H1 (cell line): Measurements from ENCODE around the gene THOP1. TPM values are rescaled to one million over a fixed set of nuclear protein-coding genes. Genes with fewer than 3 reads are reported as not detected.

Experiments used
- CTCF ChIA-PET: fragments of 300-600 bp; sonication (Branson Sonifier 250); formaldehyde crosslinking; loops from one replicate; lab custom pipeline; 2021; ENCODE audit not compliant: partially characterized antibody; lab: Charles Lee
- POLR2A ChIA-PET: fragments of 300-600 bp; sonication (Branson Sonifier 250); formaldehyde crosslinking; loops from one replicate; lab custom pipeline; 2021; ENCODE audit warnings: inconsistent platforms; ENCODE audit not compliant: partially characterized antibody; lab: Charles Lee
- DNase-seq, 2 experiments: peaks; one replicate each; pipeline versions ENCODE4 v3.0.0 to v3.0.0-alpha.2; 2010 to 2022; ENCODE audit warnings: low spot score in 2 of 2, low read depth in 1 of 2, mixed read lengths in 1 of 2
- FAIRE-seq: peaks from 2 replicates; lab custom pipeline; 2011; peaks lifted over from hg19 to GRCh38; lab: Jason Lieb, UNC
- H2AFZ ChIP-seq: 2 replicates; pipeline ENCODE4 v1.8.1; 2012; ENCODE audit warnings: low read length, inconsistent platforms
- H2AK5ac ChIP-seq: 2 replicates; pipeline ENCODE4 v1.6.1; 2013; ENCODE audit warnings: low read depth, low read length
- H2BK120ac ChIP-seq: replicated peaks from 2 replicates; pipeline ENCODE3; 2013; ENCODE audit warnings: low read depth, low read length, inconsistent platforms
- H2BK12ac ChIP-seq: 2 replicates; pipeline ENCODE4 v1.6.1; 2013; ENCODE audit warnings: low read depth, low read length
- H2BK15ac ChIP-seq: 2 replicates; pipeline ENCODE4 v1.6.1; 2013; ENCODE audit warnings: low read length
- H2BK20ac ChIP-seq: 2 replicates; pipeline ENCODE4 v1.6.1; 2013; ENCODE audit warnings: low read length
- H2BK5ac ChIP-seq: 2 replicates; pipeline ENCODE4 v1.6.1; 2013; ENCODE audit warnings: low read depth, low read length
- H3K14ac ChIP-seq: 2 replicates; pipeline ENCODE4 v1.6.1; 2013; ENCODE audit warnings: inconsistent platforms; ENCODE audit not compliant: insufficient read length
- H3K18ac ChIP-seq: 2 replicates; pipeline ENCODE4 v1.6.1; 2013; ENCODE audit warnings: low read length; ENCODE audit errors: extremely low read depth
- H3K23ac ChIP-seq: 2 replicates; pipeline ENCODE4 v1.6.1; 2013; ENCODE audit warnings: inconsistent platforms; ENCODE audit not compliant: insufficient read length
- H3K23me2 ChIP-seq: 2 replicates; pipeline ENCODE4 v1.6.1; 2013; ENCODE audit warnings: low read depth, low read length
- H3K27ac ChIP-seq: 2 replicates; pipeline ENCODE4 v1.6.1; 2011; ENCODE audit warnings: low read depth, low read length, inconsistent platforms
- H3K27me3 ChIP-seq, 4 experiments: replicated peaks in 1 of 4; 1 replicate in 1 of 4; 2 replicates in 3 of 4; pipeline versions ENCODE4 v1.6.1 to v1.8.1; 2011 to 2013; ENCODE audit warnings: low read length in 3 of 4, mild to moderate bottlenecking in 3 of 4, inconsistent platforms in 2 of 4, mixed read lengths in 2 of 4, moderate library complexity in 1 of 4; ENCODE audit not compliant: control insufficient read depth in 3 of 4, insufficient read depth in 3 of 4; ENCODE audit errors: extremely low read depth in 1 of 4
- H3K36me3 ChIP-seq, 4 experiments: 2 replicates each; pipeline versions ENCODE4 v1.6.1 to v1.8.1; 2011 to 2013; ENCODE audit warnings: mild to moderate bottlenecking in 4 of 4, low read length in 3 of 4, moderate library complexity in 2 of 4, control low read depth in 1 of 4, inconsistent platforms in 1 of 4; ENCODE audit not compliant: insufficient read depth in 4 of 4, control insufficient read depth in 2 of 4
- H3K4ac ChIP-seq: replicated peaks from 2 replicates; pipeline ENCODE3; 2013; ENCODE audit warnings: low read length, low read depth, mixed read lengths, inconsistent platforms; ENCODE audit not compliant: insufficient read length
- H3K4me1 ChIP-seq, 4 experiments: replicated peaks in 1 of 4; 1 replicate in 1 of 4; 2 replicates in 3 of 4; pipeline versions ENCODE4 v1.6.1 to v1.8.1; 2011 to 2013; ENCODE audit warnings: low read length in 3 of 4, inconsistent platforms in 2 of 4, mixed read lengths in 1 of 4; ENCODE audit not compliant: insufficient read depth in 4 of 4, control insufficient read depth in 3 of 4
- H3K4me2 ChIP-seq, 2 experiments: 2 replicates each; pipeline versions ENCODE4 v1.6.1 to v1.8.1; 2011 to 2013; ENCODE audit warnings: low read depth in 2 of 2, low read length in 2 of 2, control low read depth in 1 of 2, inconsistent platforms in 1 of 2, mild to moderate bottlenecking in 1 of 2; ENCODE audit not compliant: insufficient read depth in 1 of 2
- H3K4me3 ChIP-seq, 4 experiments: fragments of 200-600, 300-600 bp in 1 of 4; sonication (generic), shearing (Covaris generic), sonication (Bioruptor Twin) in 1 of 4; 2 replicates each; pipeline versions ENCODE4 v1.5.1 to v1.8.1; 2011 to 2016; ENCODE audit warnings: low read length in 4 of 4, low read depth in 3 of 4, control low read depth in 2 of 4, inconsistent platforms in 2 of 4, mild to moderate bottlenecking in 2 of 4, mixed read lengths in 1 of 4, moderate library complexity in 1 of 4; ENCODE audit not compliant: insufficient read depth in 2 of 4; ENCODE audit errors: extremely low read depth in 1 of 4
- H3K56ac ChIP-seq: replicated peaks from 2 replicates; pipeline ENCODE3; 2013; ENCODE audit warnings: low read depth, mild to moderate bottlenecking, mixed read lengths, low read length, inconsistent platforms; ENCODE audit not compliant: insufficient read length
- H3K79me1 ChIP-seq: 2 replicates; pipeline ENCODE4 v1.6.1; 2013; ENCODE audit warnings: low read depth, low read length, control low read depth
- H3K79me2 ChIP-seq, 2 experiments: 2 replicates each; pipeline versions ENCODE4 v1.6.1 to v1.8.1; 2012 to 2013; ENCODE audit warnings: low read length in 2 of 2, mild to moderate bottlenecking in 2 of 2, inconsistent platforms in 1 of 2; ENCODE audit not compliant: insufficient read depth in 2 of 2, control insufficient read depth in 1 of 2
- H3K9ac ChIP-seq, 4 experiments: replicated peaks in 1 of 4; 1 replicate in 1 of 4; 2 replicates in 3 of 4; pipeline versions ENCODE4 v1.6.1 to v1.8.1; 2011 to 2013; ENCODE audit warnings: low read depth in 3 of 4, low read length in 3 of 4, control low read depth in 2 of 4, mild to moderate bottlenecking in 2 of 4, moderate library complexity in 2 of 4, inconsistent platforms in 1 of 4; ENCODE audit errors: extremely low read depth in 1 of 4
- H3K9me3 ChIP-seq, 2 experiments: 2 replicates each; pipeline versions ENCODE4 v1.6.1 to v1.8.1; 2012 to 2013; ENCODE audit warnings: mild to moderate bottlenecking in 2 of 2, moderate library complexity in 2 of 2, control low read depth in 1 of 2, inconsistent platforms in 1 of 2, low read depth in 1 of 2, low read length in 1 of 2, mixed read lengths in 1 of 2; ENCODE audit not compliant: insufficient read depth in 2 of 2
- H4K20me1 ChIP-seq, 2 experiments: replicated peaks in 1 of 2; 2 replicates each; pipeline versions ENCODE3 to v1.8.1; 2011 to 2013; ENCODE audit warnings: inconsistent platforms in 2 of 2, low read length in 2 of 2, mild to moderate bottlenecking in 1 of 2; ENCODE audit not compliant: insufficient read depth in 2 of 2, control insufficient read depth in 1 of 2
- H4K5ac ChIP-seq: 2 replicates; pipeline ENCODE4 v1.6.1; 2013; ENCODE audit warnings: low read length, low read depth, mixed read lengths, inconsistent platforms; ENCODE audit not compliant: insufficient read length
- H4K8ac ChIP-seq: 2 replicates; pipeline ENCODE4 v1.8.0; 2013; ENCODE audit warnings: mild to moderate bottlenecking, moderate library complexity, low read length, inconsistent platforms; ENCODE audit not compliant: insufficient read depth; ENCODE audit errors: extremely low read depth
- H4K91ac ChIP-seq: replicated peaks from 2 replicates; pipeline ENCODE3; 2013; ENCODE audit warnings: low read length, mixed read lengths, inconsistent platforms; ENCODE audit not compliant: insufficient read length
- GTF2F1 ChIP-seq: IDR thresholded peaks from 2 replicates; pipeline ENCODE4 v1.6.1; 2012; ENCODE audit warnings: low read depth, low read length, improper control_type of control experiment, borderline replicate concordance
- WGBS, 2 experiments: shearing (Covaris generic) in 1 of 2; methylation state at CpG; one replicate each; pipeline versions ENCODE4 v1.1.6 to v1.1.7; 2013 to 2015; ENCODE audit warnings: low lambda C conversion rate in 2 of 2, mixed read lengths in 2 of 2, inconsistent platforms in 1 of 2, low coverage in 1 of 2, missing lambda C conversion rate in 1 of 2; ENCODE audit not compliant: insufficient replicate concordance in 2 of 2, insufficient coverage in 1 of 2, insufficient read length in 1 of 2; ENCODE audit errors: extremely low coverage in 1 of 2, missing lambda C conversion rate in 1 of 2; 5-methylcytosine and 5-hydroxymethylcytosine counted together
- polyA plus RNA-seq, 7 experiments: library from polyadenylated mRNA; depleted of rRNA in 3 of 7; stranded (reverse) in 5 of 7; unstranded in 2 of 7; fragments of >200 nt in 5 of 7; fragments of 200-250 nt in 2 of 7; gene quantifications; 1 replicate in 5 of 7; 2 replicates in 1 of 7; 4 replicates in 1 of 7; pipeline versions ENCODE4 v1.2.1 to v1.2.3, GENCODE V29; 2011 to 2013; ENCODE audit warnings: missing spikeins in 2 of 7, mixed read lengths in 2 of 7
- total RNA-seq: library from RNA; stranded (reverse); fragmentation: NEBNext Ultra II Directional; extraction: Animal tissue kit (Norgen Biotek cat#: 25700); gene quantifications from 2 replicates; pipeline ENCODE4 v1.2.1, GENCODE V29; 2021

Gene THOP1
- total and polyA plus RNA-seq, 2 of the 8 experiments (the other 6 are each of a cell fraction or from before 2014, with no cell fraction given) = 136 to 159 TPM

DNA sequence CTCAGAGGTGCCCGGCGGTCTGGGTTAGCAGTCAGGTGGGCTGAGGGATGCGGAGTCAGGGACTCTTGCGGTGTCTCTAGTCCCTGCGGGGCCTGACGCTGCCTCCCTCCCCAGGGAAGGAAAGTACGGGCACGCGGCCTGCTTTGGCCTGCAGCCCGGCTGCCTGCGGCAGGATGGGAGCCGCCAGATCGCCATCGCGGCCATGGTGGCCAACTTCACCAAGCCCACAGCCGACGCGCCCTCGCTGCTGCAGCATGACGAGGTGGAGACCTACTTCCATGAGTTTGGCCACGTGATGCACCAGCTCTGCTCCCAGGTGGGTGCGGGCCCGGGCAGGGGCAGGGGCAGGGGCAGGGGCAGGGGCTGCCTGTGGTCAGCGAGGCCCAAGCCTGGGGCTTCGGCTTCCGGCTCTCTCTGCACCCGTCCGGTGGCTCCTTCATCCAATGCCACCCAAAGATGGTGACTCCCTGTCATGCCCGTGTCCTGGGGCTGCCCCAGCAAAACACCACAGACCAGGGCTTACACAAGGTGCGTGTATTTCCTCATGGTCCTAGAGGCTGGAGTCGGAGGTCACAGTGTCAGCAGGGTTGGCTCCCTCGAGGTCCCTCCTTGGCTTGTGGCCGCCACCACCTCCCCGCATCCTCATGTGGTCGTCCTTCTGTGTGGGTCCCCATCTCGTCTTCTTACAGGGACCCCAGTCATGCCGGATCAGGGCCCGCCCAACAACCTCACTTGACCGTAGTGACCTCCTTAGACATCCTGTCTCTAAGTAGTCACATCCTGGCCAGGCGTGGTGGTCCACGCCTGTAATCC lies 23.0 kb downstream of the THOP1 start:
- FAIRE-seq = no peak
- POLR2A ChIA-PET = interaction anchor here (0.6 kb wide), 1 partner anchor 9 kb away, joined by 3 read pairs; no protein-coding TSS in a partner anchor
- CTCF ChIA-PET = no interaction called here
- Histone ChIP-seq H3K56ac (no peak overlapping the region), H3K4ac (no peak overlapping the region), H4K5ac (no peak overlapping the region), H3K23me2 (no peaks in the 10 kb centered on the region), H3K4me2 (no peak overlapping the region), H4K91ac (no peak overlapping the region), H4K8ac (no peak overlapping the region), H3K27me3 (no peaks in the 10 kb centered on the region), H3K4me3 (no peak overlapping the region), H2AFZ (no peak overlapping the region), H2BK12ac (no peak overlapping the region), H3K27ac (no peak overlapping the region), H2BK5ac (no peak overlapping the region), H3K23ac (no peak overlapping the region), H3K18ac (no peak overlapping the region), H3K79me1 (no peaks in the 10 kb centered on the region), H2BK120ac (no peak overlapping the region), H3K14ac (no peak overlapping the region), H3K36me3 (peaks cover 16 to 79% (median 58%) of the 10 kb centered on the region in 4 experiments; a peak in 7 of 8 replicates), H4K20me1 (peaks cover 8 to 20% of the 10 kb centered on the region in 2 experiments), H2BK15ac (no peak overlapping the region), H3K9me3 (no peaks in the 10 kb centered on the region), H2BK20ac (no peak overlapping the region), H3K9ac (no peak overlapping the region), H3K4me1 (no peaks in the 10 kb centered on the region), H3K79me2 (no peaks in the 10 kb centered on the region), H2AK5ac (no peak overlapping the region)
- WGBS, 2 experiments = 97% methylated on average over 36 of the region's 41 CpGs; no CpG with 5 or more reads in 1 of the 2 experiments
- TF ChIP-seq GTF2F1 = no peak
- no peak for DNase-seq
